ENCODE results near the gene DES. TPM values are rescaled to one million over a fixed set of nuclear protein-coding genes. Genes with fewer than 3 reads are reported as not detected.

DES gene
- total RNA-seq, 1 donor from 2014 or later, result 3,588 TPM

DNA sequence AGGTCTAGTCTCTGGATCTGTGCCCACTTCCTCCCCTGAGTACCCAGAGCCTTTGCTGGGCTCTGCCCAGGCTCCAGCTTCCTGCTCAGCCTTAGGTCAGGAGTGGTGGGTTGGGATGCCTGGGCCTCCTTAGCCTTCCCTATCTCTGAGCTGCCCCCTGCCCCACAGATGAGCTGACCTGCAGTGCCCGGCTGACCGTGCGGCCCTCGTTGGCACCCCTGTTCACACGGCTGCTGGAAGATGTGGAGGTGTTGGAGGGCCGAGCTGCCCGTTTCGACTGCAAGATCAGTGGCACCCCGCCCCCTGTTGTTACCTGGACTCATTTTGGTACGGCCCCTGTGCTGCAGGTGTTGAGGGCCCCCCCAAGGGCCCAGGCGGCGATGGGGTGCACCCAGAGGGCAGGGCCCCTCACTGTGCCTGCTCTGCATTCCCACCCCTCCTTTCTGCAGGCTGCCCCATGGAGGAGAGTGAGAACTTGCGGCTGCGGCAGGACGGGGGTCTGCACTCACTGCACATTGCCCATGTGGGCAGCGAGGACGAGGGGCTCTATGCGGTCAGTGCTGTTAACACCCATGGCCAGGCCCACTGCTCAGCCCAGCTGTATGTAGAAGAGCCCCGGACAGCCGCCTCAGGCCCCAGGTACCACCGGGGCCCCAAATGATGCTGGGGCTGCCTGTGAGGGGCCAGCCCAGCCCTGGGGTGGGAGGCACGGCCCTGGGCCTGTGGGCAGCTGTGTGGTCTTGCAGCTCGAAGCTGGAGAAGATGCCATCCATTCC is 50.4 kb downstream of the DES start:
- no peaks in the 10 kb centered on the region for H3K9me3 ChIP-seq (ENCODE audit: control insufficient read depth in 3 of 3, low read length in 3 of 3)
- H3K27me3 ChIP-seq (ENCODE audit: control insufficient read depth in 3 of 3, insufficient read depth in 3 of 3, low read length in 3 of 3), result no peaks in the 10 kb centered on the region
- peaks cover 71 to 89% (median 84%) of the 10 kb centered on the region in 3 donors for H3K36me3 ChIP-seq (ENCODE audit: control insufficient read depth in 3 of 3, insufficient read depth in 3 of 3, low read length in 3 of 3)
- H3K9ac ChIP-seq (ENCODE audit: low read depth in 1 of 3, low read length in 3 of 3), result no peak overlapping the region
- H3K4me1 ChIP-seq (ENCODE audit: control insufficient read depth in 3 of 3, insufficient read depth in 3 of 3, low read length in 3 of 3), result no peaks in the 10 kb centered on the region
- H3K27ac ChIP-seq (ENCODE audit: low read depth, low read length), result no peak overlapping the region
- no peak overlapping the region for H3K4me3 ChIP-seq (ENCODE audit: low read length in 3 of 3)

DNA sequence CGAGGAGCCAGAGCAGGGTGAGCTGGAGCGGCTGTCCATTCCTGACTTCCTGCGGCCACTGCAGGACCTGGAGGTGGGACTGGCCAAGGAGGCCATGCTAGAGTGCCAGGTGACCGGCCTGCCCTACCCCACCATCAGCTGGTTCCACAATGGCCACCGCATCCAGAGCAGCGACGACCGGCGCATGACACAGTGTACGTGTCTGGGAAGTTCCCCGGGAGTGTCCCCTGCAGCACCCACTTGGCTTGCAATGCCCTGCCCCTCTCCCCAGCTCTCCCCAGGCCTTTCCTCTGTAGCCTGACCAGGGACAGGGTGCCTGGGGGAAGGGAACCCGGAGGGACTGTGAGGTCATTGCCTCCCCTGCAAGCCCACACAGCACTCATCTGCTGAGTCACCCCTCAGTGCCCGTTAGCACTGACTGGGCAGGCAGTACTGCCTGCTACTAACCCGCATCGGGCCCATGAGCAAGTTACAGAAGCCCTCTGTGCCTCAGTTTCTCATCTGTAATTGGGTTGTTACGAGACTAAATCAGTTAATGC is 51.1 kb downstream of the DES start:
- H3K9ac ChIP-seq (ENCODE audit: low read depth in 1 of 3, low read length in 3 of 3), result no peak overlapping the region
- no peaks in the 10 kb centered on the region for H3K9me3 ChIP-seq (ENCODE audit: control insufficient read depth in 3 of 3, low read length in 3 of 3)
- H3K36me3 ChIP-seq (ENCODE audit: control insufficient read depth in 3 of 3, insufficient read depth in 3 of 3, low read length in 3 of 3), result peaks cover 69 to 93% (median 83%) of the 10 kb centered on the region in 3 donors
- no peak overlapping the region for H3K4me3 ChIP-seq (ENCODE audit: low read length in 3 of 3)
- H3K4me1 ChIP-seq (ENCODE audit: control insufficient read depth in 3 of 3, insufficient read depth in 3 of 3, low read length in 3 of 3), result no peaks in the 10 kb centered on the region
- H3K27me3 ChIP-seq (ENCODE audit: control insufficient read depth in 3 of 3, insufficient read depth in 3 of 3, low read length in 3 of 3), result no peaks in the 10 kb centered on the region
- H3K27ac ChIP-seq (ENCODE audit: low read depth, low read length), result no peak overlapping the region

DNA sequence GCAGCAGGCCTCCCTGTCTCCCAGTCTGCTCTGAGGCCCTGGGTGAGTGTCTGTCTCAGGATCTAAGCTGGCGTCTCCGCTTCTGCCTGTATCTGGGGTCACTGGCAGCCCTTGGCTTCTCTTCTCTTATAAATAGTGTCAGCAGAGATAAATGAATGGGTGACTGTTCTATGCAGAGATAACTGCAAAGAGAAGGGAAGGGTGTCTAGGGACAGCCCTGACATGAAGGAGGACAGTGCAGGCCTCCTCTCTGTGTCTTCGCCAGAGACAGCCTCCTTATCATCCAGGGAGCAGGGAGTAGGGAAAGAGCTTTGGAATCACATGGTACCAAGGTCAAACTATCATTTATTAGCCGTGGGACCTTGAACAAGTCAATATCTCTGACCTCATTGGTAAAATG is 52.3 kb downstream of the DES start:
- H3K9me3 ChIP-seq (ENCODE audit: control insufficient read depth in 3 of 3, low read length in 3 of 3), result no peaks in the 10 kb centered on the region
- H3K27me3 ChIP-seq (ENCODE audit: control insufficient read depth in 3 of 3, insufficient read depth in 3 of 3, low read length in 3 of 3), result no peaks in the 10 kb centered on the region
- H3K27ac ChIP-seq (ENCODE audit: low read depth, low read length), result no peak overlapping the region
- H3K9ac ChIP-seq (ENCODE audit: low read depth in 1 of 3, low read length in 3 of 3), result no peak overlapping the region
- peaks cover 65 to 89% (median 82%) of the 10 kb centered on the region in 3 donors for H3K36me3 ChIP-seq (ENCODE audit: control insufficient read depth in 3 of 3, insufficient read depth in 3 of 3, low read length in 3 of 3)
- no peaks in the 10 kb centered on the region for H3K4me1 ChIP-seq (ENCODE audit: control insufficient read depth in 3 of 3, insufficient read depth in 3 of 3, low read length in 3 of 3)
- no peak overlapping the region for H3K4me3 ChIP-seq (ENCODE audit: low read length in 3 of 3)

DNA sequence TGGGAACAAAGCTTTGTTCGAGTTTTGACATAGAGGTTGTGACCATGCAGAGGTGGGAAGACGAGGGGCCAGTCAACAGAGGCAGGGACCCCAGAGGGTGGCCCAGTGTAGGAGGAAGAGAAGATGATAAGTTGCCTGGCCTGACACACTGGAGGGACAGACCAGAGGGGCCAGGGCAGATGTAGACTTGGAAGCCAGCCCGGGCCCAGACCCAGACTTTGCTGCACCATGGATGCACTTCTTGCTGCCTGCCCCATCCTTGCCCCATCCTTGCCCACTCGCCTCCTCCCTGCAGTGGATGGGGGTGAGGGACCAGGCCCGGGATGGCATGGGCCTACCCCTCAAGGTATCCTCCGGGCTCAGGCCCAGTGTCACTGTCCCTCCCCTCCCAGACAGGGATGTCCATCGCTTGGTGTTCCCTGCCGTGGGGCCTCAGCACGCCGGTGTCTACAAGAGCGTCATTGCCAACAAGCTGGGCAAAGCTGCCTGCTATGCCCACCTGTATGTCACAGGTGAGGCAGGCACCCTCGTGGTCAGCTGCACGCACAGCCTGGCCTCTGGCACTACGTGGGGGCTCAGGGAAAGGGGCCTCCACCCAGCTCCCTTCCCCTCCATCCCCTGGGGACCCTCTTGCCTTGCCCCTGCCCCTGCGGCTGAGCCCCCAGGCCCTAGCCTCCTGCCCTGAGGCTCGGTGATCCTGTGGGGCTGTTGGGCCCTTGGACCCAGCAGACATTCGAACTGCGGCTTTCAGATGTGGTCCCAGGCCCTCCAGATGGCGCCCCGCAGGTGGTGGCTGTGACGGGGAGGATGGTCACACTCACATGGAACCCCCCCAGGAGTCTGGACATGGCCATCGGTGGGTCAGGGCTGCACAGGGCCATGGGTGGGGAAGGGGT is 53.5 kb downstream of the DES start:
- no peak overlapping the region for H3K4me3 ChIP-seq (ENCODE audit: low read length in 3 of 3)
- H3K9me3 ChIP-seq (ENCODE audit: control insufficient read depth in 3 of 3, low read length in 3 of 3), result no peaks in the 10 kb centered on the region
- H3K27ac ChIP-seq (ENCODE audit: low read depth, low read length), result no peak overlapping the region
- no peaks in the 10 kb centered on the region for H3K4me1 ChIP-seq (ENCODE audit: control insufficient read depth in 3 of 3, insufficient read depth in 3 of 3, low read length in 3 of 3)
- H3K36me3 ChIP-seq (ENCODE audit: control insufficient read depth in 3 of 3, insufficient read depth in 3 of 3, low read length in 3 of 3), result peaks cover 57 to 83% (median 79%) of the 10 kb centered on the region in 3 donors
- H3K27me3 ChIP-seq (ENCODE audit: control insufficient read depth in 3 of 3, insufficient read depth in 3 of 3, low read length in 3 of 3), result no peaks in the 10 kb centered on the region
- no peak overlapping the region for H3K9ac ChIP-seq (ENCODE audit: low read depth in 1 of 3, low read length in 3 of 3)

DNA sequence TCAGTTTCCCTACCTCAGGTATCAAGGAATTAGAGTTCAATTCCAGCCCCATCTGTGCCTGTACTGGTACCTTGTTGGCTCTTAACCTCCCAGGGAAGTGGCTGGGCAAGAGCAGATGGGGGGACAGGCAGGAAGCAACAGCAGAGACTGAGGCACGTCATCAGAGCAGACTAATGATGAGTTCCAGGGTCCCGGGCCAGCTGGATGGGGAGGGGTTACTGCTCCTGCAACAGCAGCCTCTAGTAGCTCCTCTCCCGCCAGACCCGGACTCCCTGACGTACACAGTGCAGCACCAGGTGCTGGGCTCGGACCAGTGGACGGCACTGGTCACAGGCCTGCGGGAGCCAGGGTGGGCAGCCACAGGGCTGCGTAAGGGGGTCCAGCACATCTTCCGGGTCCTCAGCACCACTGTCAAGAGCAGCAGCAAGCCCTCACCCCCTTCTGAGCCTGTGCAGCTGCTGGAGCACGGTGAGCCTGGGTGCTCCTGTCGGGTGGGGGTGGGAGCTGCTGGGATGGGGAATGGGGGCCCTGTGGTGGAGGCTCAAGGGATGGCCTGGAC is 54.5 kb downstream of the DES start:
- Histone ChIP-seq H3K27me3 (ENCODE audit: control insufficient read depth in 3 of 3, insufficient read depth in 3 of 3, low read length in 3 of 3) (no peaks in the 10 kb centered on the region), H3K9ac (ENCODE audit: low read depth in 1 of 3, low read length in 3 of 3) (no peak overlapping the region), H3K36me3 (ENCODE audit: control insufficient read depth in 3 of 3, insufficient read depth in 3 of 3, low read length in 3 of 3) (peaks cover 55 to 80% (median 77%) of the 10 kb centered on the region in 3 donors), H3K4me1 (ENCODE audit: control insufficient read depth in 3 of 3, insufficient read depth in 3 of 3, low read length in 3 of 3) (no peaks in the 10 kb centered on the region), H3K27ac (ENCODE audit: low read depth, low read length) (no peak overlapping the region), H3K9me3 (ENCODE audit: control insufficient read depth in 3 of 3, low read length in 3 of 3) (no peaks in the 10 kb centered on the region), H3K4me3 (ENCODE audit: low read length in 3 of 3) (no peak overlapping the region)

DNA sequence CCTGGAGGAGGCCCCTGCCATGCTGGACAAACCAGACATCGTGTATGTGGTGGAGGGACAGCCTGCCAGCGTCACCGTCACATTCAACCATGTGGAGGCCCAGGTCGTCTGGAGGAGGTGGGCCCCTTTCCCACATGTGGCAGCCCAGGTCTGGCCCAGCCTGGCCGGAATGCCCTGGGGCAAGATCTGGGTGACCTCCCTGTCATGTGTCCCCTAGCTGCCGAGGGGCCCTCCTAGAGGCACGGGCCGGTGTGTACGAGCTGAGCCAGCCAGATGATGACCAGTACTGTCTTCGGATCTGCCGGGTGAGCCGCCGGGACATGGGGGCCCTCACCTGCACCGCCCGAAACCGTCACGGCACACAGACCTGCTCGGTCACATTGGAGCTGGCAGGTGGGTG is 55.3 kb downstream of the DES start:
- no peaks in the 10 kb centered on the region for H3K9me3 ChIP-seq (ENCODE audit: control insufficient read depth in 3 of 3, low read length in 3 of 3)
- peaks cover 58 to 82% (median 77%) of the 10 kb centered on the region in 3 donors for H3K36me3 ChIP-seq (ENCODE audit: control insufficient read depth in 3 of 3, insufficient read depth in 3 of 3, low read length in 3 of 3)
- H3K9ac ChIP-seq (ENCODE audit: low read depth in 1 of 3, low read length in 3 of 3), result no peak overlapping the region
- no peak overlapping the region for H3K27ac ChIP-seq (ENCODE audit: low read depth, low read length)
- H3K27me3 ChIP-seq (ENCODE audit: control insufficient read depth in 3 of 3, insufficient read depth in 3 of 3, low read length in 3 of 3), result no peaks in the 10 kb centered on the region
- H3K4me1 ChIP-seq (ENCODE audit: control insufficient read depth in 3 of 3, insufficient read depth in 3 of 3, low read length in 3 of 3), result no peaks in the 10 kb centered on the region
- no peak overlapping the region for H3K4me3 ChIP-seq (ENCODE audit: low read length in 3 of 3)

DNA sequence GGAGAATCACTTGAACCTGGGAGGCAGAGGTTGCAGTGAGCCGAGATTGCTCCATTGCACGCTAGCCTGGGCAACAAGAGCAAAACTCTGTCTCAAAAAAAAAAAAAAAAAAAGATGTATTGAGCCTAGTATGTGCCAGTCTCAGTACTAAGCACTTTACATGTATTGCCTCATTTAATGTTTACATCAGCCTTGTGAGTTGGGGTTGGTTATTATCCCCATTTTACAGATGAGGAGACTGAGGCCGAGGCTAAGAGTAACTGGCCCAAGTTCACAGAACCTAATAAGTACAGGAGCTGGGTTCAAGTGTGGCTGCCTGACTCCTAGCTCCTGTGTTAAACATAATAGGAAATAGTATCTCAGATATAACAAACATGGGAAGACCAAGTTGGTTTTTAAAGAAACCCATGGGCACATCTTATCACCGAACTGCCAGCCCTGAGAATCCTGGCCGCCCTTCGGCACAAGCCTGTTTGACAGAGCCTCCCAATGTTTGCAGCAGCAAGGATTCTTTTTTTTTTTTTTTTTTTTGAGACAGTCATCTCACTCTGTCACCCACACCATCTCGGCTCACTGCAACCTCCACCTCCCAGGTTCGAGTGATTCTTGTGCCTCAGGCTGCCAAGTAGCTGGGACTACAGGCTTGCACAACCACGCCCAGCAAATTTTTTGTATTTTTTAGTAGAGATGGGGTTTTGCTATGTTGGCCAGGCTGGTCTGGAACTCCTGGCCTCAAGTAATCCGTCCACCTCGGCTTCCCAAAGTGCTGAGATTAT is 56.3 kb downstream of the DES start:
- Histone ChIP-seq H3K9ac (ENCODE audit: low read depth in 1 of 3, low read length in 3 of 3) (no peak overlapping the region), H3K27me3 (ENCODE audit: control insufficient read depth in 3 of 3, insufficient read depth in 3 of 3, low read length in 3 of 3) (no peaks in the 10 kb centered on the region), H3K27ac (ENCODE audit: low read depth, low read length) (no peak overlapping the region), H3K36me3 (ENCODE audit: control insufficient read depth in 3 of 3, insufficient read depth in 3 of 3, low read length in 3 of 3) (peaks cover 61 to 83% (median 76%) of the 10 kb centered on the region in 3 donors), H3K4me3 (ENCODE audit: low read length in 3 of 3) (no peak overlapping the region), H3K4me1 (ENCODE audit: control insufficient read depth in 3 of 3, insufficient read depth in 3 of 3, low read length in 3 of 3) (no peaks in the 10 kb centered on the region), H3K9me3 (ENCODE audit: control insufficient read depth in 3 of 3, low read length in 3 of 3) (no peaks in the 10 kb centered on the region)

DNA sequence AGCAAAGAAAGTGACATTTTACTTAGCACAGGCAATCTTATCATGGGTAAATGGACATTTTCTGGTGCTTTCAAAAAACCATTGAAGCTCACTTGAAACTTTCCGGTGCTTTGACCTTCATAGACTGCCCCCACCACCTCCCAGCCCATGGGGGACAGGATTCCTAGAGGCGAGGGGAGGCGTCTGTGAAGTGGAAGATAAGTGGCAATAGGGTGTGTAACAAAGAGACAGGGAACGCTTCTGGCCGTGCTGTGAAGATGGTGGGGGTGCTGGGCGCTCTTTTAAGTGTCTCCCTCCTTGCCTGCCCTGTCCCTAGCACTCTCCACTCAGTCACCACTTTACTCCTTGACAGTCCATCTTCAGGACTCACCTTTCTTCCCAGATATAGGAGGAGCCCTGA is 57.1 kb downstream of the DES start:
- Histone ChIP-seq H3K4me1 (ENCODE audit: control insufficient read depth in 3 of 3, insufficient read depth in 3 of 3, low read length in 3 of 3) (no peaks in the 10 kb centered on the region), H3K36me3 (ENCODE audit: control insufficient read depth in 3 of 3, insufficient read depth in 3 of 3, low read length in 3 of 3) (peaks cover 62 to 84% (median 76%) of the 10 kb centered on the region in 3 donors), H3K9ac (ENCODE audit: low read depth in 1 of 3, low read length in 3 of 3) (no peak overlapping the region), H3K27ac (ENCODE audit: low read depth, low read length) (no peak overlapping the region), H3K4me3 (ENCODE audit: low read length in 3 of 3) (no peak overlapping the region), H3K9me3 (ENCODE audit: control insufficient read depth in 3 of 3, low read length in 3 of 3) (no peaks in the 10 kb centered on the region), H3K27me3 (ENCODE audit: control insufficient read depth in 3 of 3, insufficient read depth in 3 of 3, low read length in 3 of 3) (no peaks in the 10 kb centered on the region)
